ENCODE measurements around the gene EPHX1. TPM values are rescaled to one million over a fixed set of nuclear protein-coding genes. Genes with fewer than 3 reads are reported as not detected.
"Not testable (repeated sequence)": the region's sequence is repeated elsewhere in the genome, so short reads cannot be mapped to it uniquely, and the experiment has no call there.

The EPHX1 gene
- 3.3 TPM for total RNA-seq

GRCh38 chr1:225809842-225810578, at the start of gene EPHX1:
TSS of gene EPHX1 (plus strand) at chr1:225810124. CDS start at chr1:225828730, 18,606 bp downstream.
- Histone ChIP-seq H3K4me1 (ENCODE audit: insufficient read depth, low read length) (peaks cover 28% of the 10 kb centered on the region), H3K4me3 (ENCODE audit: low read length) (peak within 1 kb of the TSS; percentile 43)

GRCh38 chr1:225760531-225760930, 49.4 kb upstream of the EPHX1 start:
- peaks cover 8% of the 10 kb centered on the region for H3K4me1 ChIP-seq (ENCODE audit: insufficient read depth, low read length)
- no peaks in the 10 kb centered on the region for H3K9me3 ChIP-seq (ENCODE audit: low read depth, low read length)
- no peaks in the 10 kb centered on the region for H3K27me3 ChIP-seq (ENCODE audit: insufficient read depth, low read length)
- H3K4me3 ChIP-seq (ENCODE audit: low read length) = no peak overlapping the region

More at GRCh38 chr1:225809842-225810578, at the start of gene EPHX1:
- H3K27me3 ChIP-seq (ENCODE audit: insufficient read depth, low read length) = no peaks in the 10 kb centered on the region
- no peaks in the 10 kb centered on the region for H3K9me3 ChIP-seq (ENCODE audit: low read depth, low read length)

GRCh38 chr1:225761395-225761794, 48.5 kb upstream of the EPHX1 start:
- H3K4me1 ChIP-seq (ENCODE audit: insufficient read depth, low read length); H3K9me3 ChIP-seq (ENCODE audit: low read depth, low read length); H3K27me3 ChIP-seq (ENCODE audit: insufficient read depth, low read length); H3K4me3 ChIP-seq (ENCODE audit: low read length): not testable (repeated sequence)

DNA sequence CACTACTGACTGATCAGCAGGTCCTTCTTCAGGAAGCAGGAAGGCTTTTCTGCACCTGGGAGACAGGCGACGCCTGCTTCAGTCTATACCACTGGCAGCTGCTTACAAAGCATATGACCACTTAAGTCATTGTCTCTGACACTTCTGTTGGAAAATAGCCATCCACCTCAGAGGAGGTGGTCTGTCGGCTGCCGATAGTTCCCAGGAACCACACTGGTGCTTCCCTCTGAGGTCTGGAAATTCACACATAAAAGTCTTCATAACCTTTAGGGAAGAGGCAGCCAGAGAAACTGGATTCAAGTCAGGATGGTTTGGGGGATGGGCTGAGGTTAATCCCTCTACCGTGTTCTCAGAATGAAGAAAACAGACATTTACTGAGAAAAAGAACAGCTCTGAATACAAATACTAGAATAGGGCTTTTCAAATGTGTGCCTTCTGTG, 47.9 kb upstream of the EPHX1 start:
- H3K4me3 ChIP-seq (ENCODE audit: low read length) = no peak overlapping the region
- H3K9me3 ChIP-seq (ENCODE audit: low read depth, low read length) = no peaks in the 10 kb centered on the region
- H3K27me3 ChIP-seq (ENCODE audit: insufficient read depth, low read length) = no peaks in the 10 kb centered on the region
- peaks cover 5% of the 10 kb centered on the region for H3K4me1 ChIP-seq (ENCODE audit: insufficient read depth, low read length)

- Histone ChIP-seq H3K9me3 (ENCODE audit: low read depth, low read length) (no peaks in the 10 kb centered on the region), H3K4me1 (ENCODE audit: insufficient read depth, low read length) (peaks cover 5% of the 10 kb centered on the region), H3K4me3 (ENCODE audit: low read length) (no peak overlapping the region), H3K27me3 (ENCODE audit: insufficient read depth, low read length) (no peaks in the 10 kb centered on the region)
These were observed 47.5 kb upstream of the EPHX1 start for GRCh38 chr1:225762444-225762843.

DNA sequence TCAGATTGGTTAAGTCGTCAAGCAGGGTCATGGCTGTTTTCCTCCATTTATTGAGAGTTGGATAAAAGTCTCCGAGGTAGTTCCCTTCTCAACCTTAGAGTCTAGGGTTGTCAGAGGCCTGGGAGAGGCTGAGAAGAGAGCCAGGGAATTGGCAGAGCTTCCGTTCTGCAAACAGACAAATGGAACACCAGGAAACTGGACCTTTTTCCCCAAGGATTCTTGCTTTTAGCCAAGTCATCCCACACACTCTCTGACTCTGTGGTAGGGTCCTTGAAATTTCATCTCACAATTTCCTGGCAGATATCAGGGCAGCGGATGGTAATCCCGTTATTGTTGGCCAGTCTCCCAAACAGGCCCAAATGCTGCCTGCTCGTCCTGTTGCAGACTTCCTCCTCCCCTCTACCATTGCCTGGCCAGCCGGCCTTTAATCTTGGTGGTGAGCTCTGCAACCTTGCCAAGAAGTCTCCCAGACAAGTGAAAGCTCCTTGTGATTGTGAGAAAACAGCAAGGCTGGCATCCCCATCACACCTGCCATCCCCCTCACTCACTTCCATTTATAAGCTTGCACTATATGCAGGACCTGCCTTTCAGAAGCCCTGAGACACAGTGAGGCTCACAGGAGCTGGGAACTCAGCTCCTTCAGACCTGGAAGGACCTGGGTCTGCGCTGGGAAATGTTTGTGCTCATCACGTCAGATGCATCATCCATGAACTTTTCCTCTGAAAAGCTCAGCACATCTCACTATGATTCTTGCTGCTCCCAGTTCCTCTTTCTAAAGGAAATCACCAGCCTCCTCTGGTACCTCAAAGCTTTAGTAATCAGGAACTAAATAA, 46.0 kb upstream of the EPHX1 start:
- H3K4me3 ChIP-seq (ENCODE audit: low read length) = no peak overlapping the region

DNA sequence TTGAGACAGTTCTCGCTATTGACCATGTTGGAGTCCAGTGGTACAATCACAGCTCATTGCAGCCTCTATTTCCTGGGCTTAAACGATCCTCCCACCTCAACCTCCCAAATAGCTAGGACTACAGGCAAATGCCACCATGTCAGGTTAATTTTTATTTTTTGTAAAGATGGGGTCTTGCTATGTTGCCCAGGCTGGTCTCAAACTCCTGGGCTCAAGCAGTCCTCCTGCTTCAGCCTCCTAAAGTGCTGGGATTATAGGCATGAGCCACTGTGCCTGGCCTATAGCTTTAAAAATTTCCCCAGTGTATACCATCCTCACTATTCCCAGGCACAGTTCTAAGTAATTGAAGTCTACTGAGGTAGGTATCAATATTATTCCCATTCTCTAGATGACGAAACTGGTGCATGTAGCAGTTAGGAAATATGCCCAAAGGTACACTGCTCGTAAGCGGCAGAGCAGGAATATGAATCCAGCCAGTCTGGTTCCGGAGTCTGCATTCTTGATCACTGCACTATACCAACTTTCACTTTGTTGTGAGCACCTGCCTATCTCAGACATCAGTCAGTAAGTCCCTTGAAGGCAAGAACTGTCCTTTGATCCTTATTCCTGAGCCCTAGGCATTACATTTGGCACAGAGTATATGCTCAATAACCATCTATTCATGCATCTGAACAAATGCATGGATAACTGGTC, 43.8 kb upstream of the EPHX1 start:
- Histone ChIP-seq H3K27me3 (ENCODE audit: insufficient read depth, low read length) (no peaks in the 10 kb centered on the region), H3K4me1 (ENCODE audit: insufficient read depth, low read length) (peaks cover 5% of the 10 kb centered on the region), H3K4me3 (ENCODE audit: low read length) (no peak overlapping the region), H3K9me3 (ENCODE audit: low read depth, low read length) (no peaks in the 10 kb centered on the region)

More for the DNA sequence above, 46.0 kb upstream of the EPHX1 start:
- no peaks in the 10 kb centered on the region for H3K9me3 ChIP-seq (ENCODE audit: low read depth, low read length)
- peaks cover 5% of the 10 kb centered on the region for H3K4me1 ChIP-seq (ENCODE audit: insufficient read depth, low read length)
- H3K27me3 ChIP-seq (ENCODE audit: insufficient read depth, low read length) = no peaks in the 10 kb centered on the region

GRCh38 chr1:225766967-225767633, 42.8 kb upstream of the EPHX1 start:
- Histone ChIP-seq H3K9me3 (ENCODE audit: low read depth, low read length) (no peaks in the 10 kb centered on the region), H3K4me1 (ENCODE audit: insufficient read depth, low read length) (peaks cover 5% of the 10 kb centered on the region), H3K4me3 (ENCODE audit: low read length) (no peak overlapping the region), H3K27me3 (ENCODE audit: insufficient read depth, low read length) (no peaks in the 10 kb centered on the region)

GRCh38 chr1:225767634-225768540, 42.0 kb upstream of the EPHX1 start:
- no peaks in the 10 kb centered on the region for H3K27me3 ChIP-seq (ENCODE audit: insufficient read depth, low read length)
- H3K4me1 ChIP-seq (ENCODE audit: insufficient read depth, low read length) = peaks cover 5% of the 10 kb centered on the region
- H3K4me3 ChIP-seq (ENCODE audit: low read length) = no peak overlapping the region
- no peaks in the 10 kb centered on the region for H3K9me3 ChIP-seq (ENCODE audit: low read depth, low read length)

DNA sequence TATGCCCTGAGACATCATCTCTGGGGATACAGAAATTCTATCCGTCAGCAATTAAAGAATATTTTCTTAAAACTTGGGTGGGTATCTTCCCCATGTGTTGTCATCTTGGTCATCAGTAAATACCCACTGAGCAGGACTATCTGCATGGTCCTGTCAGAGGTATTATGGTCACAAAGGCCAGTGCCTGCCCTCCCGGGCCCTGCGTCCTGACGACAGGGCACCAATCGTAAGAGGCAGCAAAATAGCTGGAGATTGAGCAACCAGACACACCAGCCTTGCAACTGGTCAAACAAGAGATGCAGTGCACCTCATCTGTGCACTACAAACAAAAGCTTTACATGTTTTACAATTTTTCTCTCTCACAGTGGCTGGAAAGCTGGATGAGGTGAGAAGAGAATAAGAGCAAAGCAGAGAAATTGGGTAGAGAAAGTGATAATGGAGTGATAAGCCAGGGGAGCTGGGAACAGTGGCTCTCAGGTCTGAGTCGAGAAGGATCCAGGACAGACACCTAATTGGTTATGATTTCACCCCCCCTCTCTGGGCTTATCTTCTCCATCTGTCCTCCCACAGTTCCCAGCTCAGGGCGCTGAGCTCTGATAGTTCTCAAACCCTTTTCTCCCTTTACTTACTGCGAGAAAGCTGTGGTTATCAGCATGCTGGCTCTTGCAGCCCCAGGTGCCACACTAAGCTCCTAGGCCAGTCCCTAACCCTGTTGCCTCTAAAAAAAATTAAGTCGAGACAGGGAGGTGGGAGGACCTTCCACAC, 41.1 kb upstream of the EPHX1 start:
- H3K9me3 ChIP-seq (ENCODE audit: low read depth, low read length) = no peaks in the 10 kb centered on the region
- no peaks in the 10 kb centered on the region for H3K27me3 ChIP-seq (ENCODE audit: insufficient read depth, low read length)
- H3K4me1 ChIP-seq (ENCODE audit: insufficient read depth, low read length) = peaks cover 5% of the 10 kb centered on the region
- no peak overlapping the region for H3K4me3 ChIP-seq (ENCODE audit: low read length)

DNA sequence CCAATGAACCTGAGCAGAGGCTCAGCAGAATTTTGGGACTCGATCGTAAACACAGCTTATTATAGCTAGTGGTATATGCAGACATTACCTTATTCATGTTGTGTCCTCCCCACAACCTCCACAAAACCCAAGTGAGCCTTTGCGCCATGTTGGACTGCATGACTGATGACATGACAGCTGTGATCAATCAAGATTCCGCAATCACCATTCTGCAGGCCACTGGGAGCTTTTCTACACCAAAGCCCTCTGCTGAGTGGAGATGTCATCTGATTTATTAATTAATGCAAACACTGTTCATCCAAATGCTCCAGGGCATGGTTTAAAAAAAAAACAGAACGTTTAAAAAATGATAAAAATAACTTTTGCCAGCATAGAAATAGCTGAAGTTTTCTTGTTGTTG, 40.2 kb upstream of the EPHX1 start:
- Histone ChIP-seq H3K27me3 (ENCODE audit: insufficient read depth, low read length) (no peaks in the 10 kb centered on the region), H3K4me1 (ENCODE audit: insufficient read depth, low read length) (no peaks in the 10 kb centered on the region), H3K9me3 (ENCODE audit: low read depth, low read length) (no peaks in the 10 kb centered on the region), H3K4me3 (ENCODE audit: low read length) (no peak overlapping the region)

DNA sequence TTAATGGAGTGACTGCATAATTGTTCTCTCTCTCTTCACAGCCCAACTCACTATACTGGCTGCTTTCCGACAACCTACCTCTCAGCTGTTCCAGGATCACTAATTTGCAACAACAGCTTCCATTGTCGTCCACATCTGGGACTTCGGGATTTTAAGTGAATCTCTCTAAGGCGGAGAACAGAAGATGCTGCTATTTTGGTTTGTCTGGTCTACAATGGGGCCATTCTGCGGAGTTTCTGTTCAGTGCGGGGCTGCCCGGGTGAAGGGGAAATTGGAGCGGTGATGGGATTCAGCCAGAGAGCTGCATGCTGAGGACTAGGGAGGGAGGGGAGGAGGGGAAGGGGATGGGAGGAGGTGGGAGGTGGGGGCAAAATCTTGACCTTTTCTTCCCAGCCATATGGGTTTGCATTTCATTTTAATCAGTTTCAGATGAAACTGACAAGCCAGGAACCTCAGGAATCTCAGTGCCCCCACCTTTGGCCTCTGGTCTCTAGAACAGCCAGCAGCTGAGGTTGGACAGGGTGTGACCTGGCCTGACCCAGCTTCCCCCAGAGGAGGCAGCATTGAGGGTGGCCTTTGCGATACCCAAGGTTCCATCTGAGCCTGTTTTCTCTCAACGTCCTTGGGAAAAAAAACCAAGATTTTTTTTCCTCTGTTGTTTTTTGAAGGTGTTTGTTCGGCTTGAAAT, 39.2 kb upstream of the EPHX1 start:
- Histone ChIP-seq H3K9me3 (ENCODE audit: low read depth, low read length) (no peaks in the 10 kb centered on the region), H3K27me3 (ENCODE audit: insufficient read depth, low read length) (no peaks in the 10 kb centered on the region), H3K4me1 (ENCODE audit: insufficient read depth, low read length) (no peaks in the 10 kb centered on the region), H3K4me3 (ENCODE audit: low read length) (no peak overlapping the region)
